ENCODE results near the gene TREH.

GRCh38 chr11:118655486-118656190 lies 23.8 kb downstream of the TREH start:
- TF ChIP-seq POLR2A (IDR thresholded peaks at IDR 0.05) (no peak), CTCF (IDR thresholded peaks at IDR 0.05) (no peak)

Measured in stomach (tissue), 4 donors.